T-helper 9 cell (primary cell): ENCODE results near the gene RNF217.
A peak's percentile ranks its signal among the peaks of the same experiment; 100 is the strongest.
"Not testable (repeated sequence)": the region's sequence is repeated elsewhere in the genome, so short reads cannot be mapped to it uniquely, and the experiment has no call there.

Experiments
- DNase-seq: peaks from one replicate; pipeline ENCODE4 v3.0.0-alpha.2; 2020

RNF217 gene

GRCh38 chr6:125066964-125067363 lies 104.7 kb downstream of the RNF217 start:
- no peak for DNase-seq

- DNase-seq: no peak
Observed at GRCh38 chr6:125067552-125067951, 105.3 kb downstream of the RNF217 start.

- DNase-seq: no peak
Observed at GRCh38 chr6:125073071-125073470, 110.8 kb downstream of the RNF217 start.

GRCh38 chr6:125074120-125074519 lies 111.9 kb downstream of the RNF217 start:
- DNase-seq: no peak

- not testable (repeated sequence) for DNase-seq
Observed at GRCh38 chr6:125075073-125075472, 112.8 kb downstream of the RNF217 start.

- no peak for DNase-seq
Observed at GRCh38 chr6:125075741-125076481, 113.7 kb downstream of the RNF217 start.

- no peak for DNase-seq
Observed at GRCh38 chr6:125076482-125076742, 114.2 kb downstream of the RNF217 start.

GRCh38 chr6:125077453-125077852 lies 115.2 kb downstream of the RNF217 start:
- no peak for DNase-seq

GRCh38 chr6:125078602-125079321 lies 116.5 kb downstream of the RNF217 start:
- DNase-seq: no peak

- no peak for DNase-seq
Observed at GRCh38 chr6:125082908-125083683, 120.9 kb downstream of the RNF217 start.

GRCh38 chr6:125083684-125083990 lies 121.4 kb downstream of the RNF217 start:
- DNase-seq: no peak

GRCh38 chr6:125086716-125087115 lies 124.5 kb downstream of the RNF217 start:
- DNase-seq: no peak

GRCh38 chr6:125088963-125089362 lies 126.7 kb downstream of the RNF217 start:
- DNase-seq: no peak

- no peak for DNase-seq
Observed at GRCh38 chr6:125094563-125094962, 132.3 kb downstream of the RNF217 start.

- DNase-seq: no peak
Observed at GRCh38 chr6:125095580-125096301, 133.5 kb downstream of the RNF217 start.

GRCh38 chr6:125097186-125097585 lies 134.9 kb downstream of the RNF217 start:
- no peak for DNase-seq

GRCh38 chr6:125098253-125098652 lies 136.0 kb downstream of the RNF217 start:
- no peak for DNase-seq

- peak; percentile 8 for DNase-seq
Observed at GRCh38 chr6:125099211-125100073, 137.2 kb downstream of the RNF217 start.

- DNase-seq: no peak
Observed at GRCh38 chr6:125100074-125100652, 137.9 kb downstream of the RNF217 start.

GRCh38 chr6:125101128-125101527 lies 138.9 kb downstream of the RNF217 start:
- no peak for DNase-seq

- no peak for DNase-seq
Observed at GRCh38 chr6:125101631-125102030, 139.4 kb downstream of the RNF217 start.

GRCh38 chr6:125102411-125102810 lies 140.2 kb downstream of the RNF217 start:
- DNase-seq: no peak
